ENCODE data around the gene EFNA3. TPM values are rescaled to one million over a fixed set of nuclear protein-coding genes. Genes with fewer than 3 reads are reported as not detected.

Gene EFNA3
- total RNA-seq, 4 donors from 2014 or later = 0.55 to 1.8 (median 1.6) TPM; not detected in 1

DNA sequence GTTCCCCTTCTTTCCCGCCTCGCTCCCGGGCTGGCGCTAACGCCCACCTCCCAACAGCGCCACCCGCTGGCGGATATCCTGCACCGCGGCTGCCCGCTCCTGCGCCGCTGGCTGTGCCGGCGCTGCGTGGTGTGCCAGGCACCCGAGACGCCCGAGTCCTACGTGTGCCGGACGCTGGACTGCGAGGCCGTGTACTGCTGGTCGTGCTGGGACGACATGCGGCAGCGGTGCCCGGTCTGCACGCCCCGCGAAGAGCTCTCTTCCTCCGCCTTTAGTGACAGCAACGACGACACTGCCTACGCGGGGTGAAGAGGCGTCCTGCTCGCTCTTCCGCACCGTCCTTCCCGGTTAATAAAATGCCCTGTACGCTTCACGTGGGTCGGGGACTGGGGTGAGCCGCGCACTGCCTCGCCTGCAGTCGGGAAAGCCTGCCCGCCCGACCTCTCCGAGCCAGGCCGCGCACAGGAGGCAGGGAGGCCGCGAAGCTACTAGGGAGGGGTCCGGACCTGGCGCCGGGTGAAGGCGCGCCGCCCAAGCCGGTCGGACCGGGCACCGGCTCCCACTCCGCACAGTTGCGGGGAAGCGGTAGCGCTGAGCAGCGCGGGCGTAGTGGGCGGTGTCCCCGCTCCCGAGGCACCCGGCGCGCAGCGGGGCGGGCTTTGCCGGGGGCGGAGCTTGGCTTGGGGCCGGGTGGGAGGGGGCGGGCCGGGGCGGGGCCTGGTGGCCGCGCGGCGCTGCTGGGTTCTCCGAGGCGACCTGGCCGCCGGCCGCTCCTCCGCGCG lies 27.9 kb upstream of the EFNA3 start, which contains the start of gene ADAM15:
TSS of gene ADAM15 (plus strand) at position 757 of the 782 bp plus-strand sequence. CDS start 71 bp downstream, outside the sequence.
- Histone ChIP-seq H3K9me3 (no peaks in the 10 kb centered on the region), H3K36me3 (peaks cover 0 to 18% of the 10 kb centered on the region in 2 donors), H3K4me3 (peak within 1 kb of the TSS; percentile 82 to 96 (median 90)), H3K27me3 (no peaks in the 10 kb centered on the region), H3K27ac (peak within 1 kb of the TSS; percentile 90 to 99 (median 94)), H3K4me1 (peaks cover 25 to 29% of the 10 kb centered on the region in 2 donors)
- intact Hi-C loops (cut with DNase I; ENCODE audit: low total_unique reads) = loop anchor here (2.0 to 5.0 kb wide), 4 partner anchors 34 to 492 kb away; partner anchors contain the start of genes CKS1B, SHC1 and UBE2Q1
- peak; percentile 91 to 98 (median 95) for TF ChIP-seq CTCF (IDR thresholded peaks at IDR 0.05 in 4 of 5, conservative IDR thresholded peaks at IDR 0.05 in 1 of 5)
- TF ChIP-seq POLR2A (IDR thresholded peaks at IDR 0.05) = no peak
- ATAC-seq = peak; percentile 78 to 83
- in situ Hi-C loops (cut with MboI; ENCODE audit: low sequenced_read_pairs in 4 of 4) = loop anchor here in 1 of 4 donors (25.0 kb wide), 1 partner anchor 88 kb away; the partner anchor contains the start of genes CKS1B, PBXIP1, PYGO2 and SHC1
- DNase-seq = peak; percentile 64 to 82

DNA sequence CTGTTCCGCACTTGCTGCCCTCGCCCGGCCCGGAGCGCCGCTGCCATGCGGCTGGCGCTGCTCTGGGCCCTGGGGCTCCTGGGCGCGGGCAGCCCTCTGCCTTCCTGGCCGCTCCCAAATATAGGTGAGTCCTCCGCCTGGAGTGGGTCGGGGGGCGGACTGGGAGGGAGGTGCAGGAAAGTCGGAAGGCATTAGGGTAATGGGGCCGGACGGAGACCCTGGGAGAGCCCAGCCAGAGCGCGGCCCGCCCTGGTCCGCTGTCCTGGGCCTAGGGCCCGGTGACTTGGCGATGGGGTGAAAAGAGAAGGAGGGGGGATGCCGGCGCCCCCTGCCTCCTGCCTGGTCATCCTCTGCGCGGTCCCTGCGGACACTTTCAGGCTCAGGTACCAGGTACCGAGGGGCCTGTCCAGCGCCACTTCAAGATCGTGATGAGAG lies 27.3 kb upstream of the EFNA3 start:
- Histone ChIP-seq H3K4me1 (peaks cover 25 to 29% of the 10 kb centered on the region in 2 donors), H3K27me3 (no peaks in the 10 kb centered on the region)

DNA sequence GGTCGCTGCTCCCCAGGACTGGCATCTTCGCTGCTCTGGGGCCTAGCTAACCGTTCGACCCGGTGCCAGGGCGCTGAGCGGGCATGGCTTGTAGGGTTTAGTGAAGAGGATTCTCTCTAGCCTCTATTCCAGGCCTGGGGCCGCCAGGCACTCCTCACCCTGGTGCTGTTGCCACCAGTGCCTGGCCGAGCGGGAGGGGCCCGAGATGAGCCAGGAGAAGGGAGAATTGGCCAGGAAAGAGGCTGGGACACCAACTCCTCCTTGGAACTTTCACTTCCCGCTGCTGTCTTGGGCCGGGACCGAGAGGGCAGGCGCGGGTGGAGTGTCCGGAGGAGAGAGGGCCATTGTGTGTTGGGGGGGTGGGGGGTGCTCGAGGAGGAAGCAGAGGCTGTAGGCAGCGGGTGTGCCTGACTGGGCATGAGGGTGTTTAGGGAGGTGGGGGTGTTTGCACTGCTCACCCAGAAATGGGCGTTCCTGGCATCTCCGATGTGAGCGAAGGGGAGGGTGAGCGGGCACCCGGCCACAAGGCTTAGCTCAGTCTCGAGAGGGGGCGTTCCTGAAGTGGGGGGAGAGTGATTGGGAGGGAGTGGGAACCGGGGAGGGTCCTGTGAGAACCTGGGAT lies 26.7 kb upstream of the EFNA3 start:
- H3K27ac ChIP-seq = peak overlapping the region; percentile 90 to 99 (median 94)
- intact Hi-C loops (cut with DNase I; ENCODE audit: low total_unique reads) = loop anchor here (2.0 to 5.0 kb wide), 4 partner anchors 35 to 493 kb away; partner anchors contain the start of genes CKS1B, SHC1 and UBE2Q1
- H3K36me3 ChIP-seq = peaks cover 0 to 29% of the 10 kb centered on the region in 2 donors
- peak; percentile 10 to 24 for ATAC-seq
- no peaks in the 10 kb centered on the region for H3K9me3 ChIP-seq
- DNase-seq = peak; percentile 30 to 42
- H3K27me3 ChIP-seq = no peaks in the 10 kb centered on the region
- peak overlapping the region; percentile 82 to 96 (median 90) for H3K4me3 ChIP-seq
- in situ Hi-C loops (cut with MboI; ENCODE audit: low sequenced_read_pairs in 4 of 4) = loop anchor here in 1 of 4 donors (25.0 kb wide), 1 partner anchor 90 kb away; the partner anchor contains the start of genes CKS1B, PBXIP1, PYGO2 and SHC1
- H3K4me1 ChIP-seq = peaks cover 25 to 29% of the 10 kb centered on the region in 2 donors
- no peak for TF ChIP-seq CTCF (IDR thresholded peaks at IDR 0.05 in 4 of 5, conservative IDR thresholded peaks at IDR 0.05 in 1 of 5)
- no peak for TF ChIP-seq POLR2A (IDR thresholded peaks at IDR 0.05)

More for the DNA sequence above, 27.3 kb upstream of the EFNA3 start:
- TF ChIP-seq POLR2A (IDR thresholded peaks at IDR 0.05) (peak; percentile 62 to 66), CTCF (IDR thresholded peaks at IDR 0.05 in 4 of 5, conservative IDR thresholded peaks at IDR 0.05 in 1 of 5) (no peak)
- intact Hi-C loops (cut with DNase I; ENCODE audit: low total_unique reads) (loop anchor here (2.0 to 5.0 kb wide), 4 partner anchors 35 to 493 kb away; partner anchors contain the start of genes CKS1B, SHC1 and UBE2Q1), in situ Hi-C loops (cut with MboI; ENCODE audit: low sequenced_read_pairs in 4 of 4) (loop anchor here in 1 of 4 donors (25.0 kb wide), 1 partner anchor 89 kb away; the partner anchor contains the start of genes CKS1B, PBXIP1, PYGO2 and SHC1)
- ATAC-seq (peak; percentile 15 to 23), DNase-seq (no peak)
- H3K27ac ChIP-seq = peak overlapping the region; percentile 90 to 99 (median 94)
- H3K9me3 ChIP-seq = no peaks in the 10 kb centered on the region
- peaks cover 0 to 24% of the 10 kb centered on the region in 2 donors for H3K36me3 ChIP-seq
- peak overlapping the region; percentile 82 to 96 (median 90) for H3K4me3 ChIP-seq

All from gastrocnemius medialis (tissue), 4 donors.